HG03066 (cell line): ENCODE data around the gene HAUS3.
"Not testable (repeated sequence)": the region's sequence is repeated elsewhere in the genome, so short reads cannot be mapped to it uniquely, and the experiment has no call there.

ENCODE experiments used
- ATAC-seq: cut with Tn5 transposase; IDR thresholded peaks from one replicate; pipeline ENCODE4 v1.9.1; 2021; ENCODE audit warnings: low read depth; ENCODE audit not compliant: unreplicated experiment

HAUS3 gene

GRCh38 chr4:2222838-2223237 is 19.1 kb downstream of the HAUS3 start:
- no peak for ATAC-seq

DNA sequence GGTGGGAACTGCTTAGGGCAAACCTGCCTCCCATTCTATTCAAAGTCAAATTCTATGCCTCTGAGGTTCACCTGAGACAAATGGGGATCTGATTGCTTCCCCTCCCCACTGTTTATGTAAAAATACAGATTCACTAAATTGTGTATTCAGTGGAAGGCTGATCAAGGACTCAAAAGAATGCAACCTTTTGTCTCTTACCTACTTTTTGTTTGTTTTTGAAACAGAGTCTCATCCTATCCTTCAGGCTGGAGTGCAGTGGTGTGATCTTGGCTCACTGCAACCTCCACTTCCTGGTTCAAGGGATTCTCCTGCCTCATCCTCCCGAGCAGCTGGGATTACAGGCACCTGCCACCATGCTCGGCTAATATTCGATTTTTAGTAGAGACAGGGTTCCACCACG is 20.5 kb downstream of the HAUS3 start:
- not testable (repeated sequence) for ATAC-seq

DNA sequence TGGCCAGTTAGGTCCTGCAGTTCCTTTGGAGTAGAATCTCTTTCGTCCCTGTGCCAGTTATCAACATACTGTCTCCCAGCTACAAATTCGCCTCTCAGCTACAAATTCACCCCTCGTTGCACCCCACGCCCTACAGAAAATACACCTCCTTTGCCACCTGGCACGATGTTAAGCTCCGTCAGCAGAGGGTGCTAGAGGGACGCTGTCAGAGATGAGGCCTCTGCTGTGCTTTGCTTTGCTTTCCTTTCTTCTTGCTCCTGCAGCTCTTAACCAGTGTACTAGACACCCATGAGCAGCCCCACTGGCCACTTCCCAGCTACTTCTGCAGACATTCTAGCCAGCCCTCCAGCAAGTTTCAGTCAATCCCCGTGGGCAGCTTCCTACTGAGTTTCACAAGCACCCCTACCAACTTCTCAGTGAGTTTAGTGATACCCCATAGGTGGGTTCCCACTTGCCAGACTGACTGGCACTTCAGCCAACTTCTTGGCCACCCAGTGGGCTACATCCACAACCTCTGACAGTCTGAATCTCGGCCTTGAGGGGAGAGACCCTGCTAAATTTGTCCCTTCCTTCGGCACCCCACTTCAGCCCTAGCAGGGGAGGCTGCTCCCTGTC is 21.8 kb downstream of the HAUS3 start:
- no peak for ATAC-seq

DNA sequence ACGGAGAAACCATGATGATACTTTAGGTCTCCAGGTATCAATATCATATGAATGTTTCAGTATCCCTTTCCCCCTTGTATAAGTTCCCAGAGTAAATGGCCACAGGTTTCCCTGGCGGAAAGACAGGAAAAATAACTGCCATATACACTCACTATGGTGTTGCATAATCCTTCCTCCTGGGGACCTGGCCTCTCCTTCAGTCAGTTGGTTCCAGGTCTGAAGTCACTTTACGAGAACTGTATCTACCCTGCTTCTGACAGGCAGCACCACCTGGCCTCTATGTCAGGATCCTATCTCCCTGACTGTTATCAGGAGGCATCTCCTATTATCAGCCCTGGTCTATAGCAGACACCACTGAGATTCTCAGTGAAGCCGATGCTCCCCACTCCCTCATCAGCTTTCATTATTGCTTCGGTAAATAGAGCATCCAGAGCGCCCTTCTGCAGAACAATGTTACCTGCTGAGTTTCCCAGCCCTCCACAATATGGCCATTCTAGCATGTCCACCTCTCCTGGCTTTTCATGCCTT is 22.6 kb downstream of the HAUS3 start:
- no peak for ATAC-seq

- no peak for ATAC-seq
These were observed 23.5 kb downstream of the HAUS3 start for GRCh38 chr4:2218436-2218835.

- no peak for ATAC-seq
These were observed 24.2 kb downstream of the HAUS3 start for GRCh38 chr4:2217726-2218125.

DNA sequence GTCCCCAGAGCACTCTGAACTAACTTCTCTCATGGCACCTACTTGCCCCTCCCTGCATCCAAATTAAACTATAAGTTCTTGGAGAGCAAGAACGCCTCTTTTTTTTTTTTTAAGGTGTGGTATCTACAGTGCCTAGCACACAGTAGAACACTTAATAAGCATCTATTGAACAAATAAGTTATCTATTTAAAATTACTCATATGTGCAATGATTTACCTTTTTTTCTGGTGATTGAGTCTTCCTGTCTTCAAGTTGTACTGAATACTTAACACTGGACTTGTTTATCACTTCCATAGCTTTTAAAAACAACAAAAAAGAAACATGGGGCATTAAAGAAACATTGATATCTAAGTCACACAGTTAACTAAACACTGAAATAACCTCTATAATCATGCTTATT is 29.1 kb downstream of the HAUS3 start:
- no peak for ATAC-seq

GRCh38 chr4:2202789-2203188 is 39.1 kb downstream of the HAUS3 start:
- not testable (repeated sequence) for ATAC-seq

DNA sequence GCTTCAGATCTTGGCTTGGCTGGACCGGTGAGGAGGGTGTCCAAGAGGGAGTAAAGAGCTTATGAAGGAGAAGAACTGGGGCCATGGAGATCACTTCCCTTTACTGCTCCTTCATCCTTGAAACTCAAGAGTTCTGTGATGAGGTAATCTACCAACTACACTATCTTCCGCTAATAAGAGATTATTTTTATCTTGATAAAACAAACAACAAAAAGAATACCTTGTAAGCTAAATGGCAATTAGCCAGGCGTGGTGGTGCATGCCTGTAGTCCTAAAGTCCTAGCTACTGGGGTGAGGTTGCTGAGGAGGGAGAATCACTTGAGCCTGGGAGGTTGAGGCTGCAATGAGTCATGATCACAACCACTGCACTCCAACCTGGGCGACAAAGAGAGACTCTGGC is 47.4 kb downstream of the HAUS3 start:
- no peak for ATAC-seq

DNA sequence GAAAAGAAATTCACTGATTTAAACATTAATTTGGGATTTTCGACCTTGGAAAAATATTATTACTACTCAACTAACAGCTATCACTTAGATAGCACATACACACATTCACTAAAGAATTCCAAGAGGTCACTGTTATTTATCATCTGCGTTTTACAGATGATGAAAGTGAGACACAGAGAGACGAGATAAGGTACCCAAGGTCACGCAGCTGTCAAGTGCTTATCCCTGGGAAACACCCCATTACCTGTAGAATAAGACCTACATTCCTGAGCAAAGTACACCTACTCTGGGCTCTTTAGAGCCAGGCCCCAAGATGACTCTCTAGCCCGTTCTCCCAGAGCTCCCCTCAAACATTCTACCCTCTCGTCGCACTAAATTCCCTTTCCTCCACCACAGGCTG is 48.6 kb downstream of the HAUS3 start:
- no peak for ATAC-seq

DNA sequence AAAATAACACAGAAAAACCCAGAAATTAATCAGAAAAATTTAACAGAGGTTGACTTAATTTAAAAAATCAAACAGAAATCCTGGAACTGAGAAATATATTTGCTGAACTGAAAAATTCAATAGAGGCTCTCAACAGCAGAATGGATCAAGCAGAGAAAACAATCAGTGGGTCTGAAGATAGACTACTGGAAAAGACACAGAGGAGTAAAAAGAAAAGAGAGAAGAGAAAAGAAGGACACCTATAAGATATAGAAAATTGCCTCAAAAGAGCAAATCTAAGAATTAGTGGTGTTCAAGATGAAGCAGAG is 55.1 kb downstream of the HAUS3 start:
- ATAC-seq, result no peak

DNA sequence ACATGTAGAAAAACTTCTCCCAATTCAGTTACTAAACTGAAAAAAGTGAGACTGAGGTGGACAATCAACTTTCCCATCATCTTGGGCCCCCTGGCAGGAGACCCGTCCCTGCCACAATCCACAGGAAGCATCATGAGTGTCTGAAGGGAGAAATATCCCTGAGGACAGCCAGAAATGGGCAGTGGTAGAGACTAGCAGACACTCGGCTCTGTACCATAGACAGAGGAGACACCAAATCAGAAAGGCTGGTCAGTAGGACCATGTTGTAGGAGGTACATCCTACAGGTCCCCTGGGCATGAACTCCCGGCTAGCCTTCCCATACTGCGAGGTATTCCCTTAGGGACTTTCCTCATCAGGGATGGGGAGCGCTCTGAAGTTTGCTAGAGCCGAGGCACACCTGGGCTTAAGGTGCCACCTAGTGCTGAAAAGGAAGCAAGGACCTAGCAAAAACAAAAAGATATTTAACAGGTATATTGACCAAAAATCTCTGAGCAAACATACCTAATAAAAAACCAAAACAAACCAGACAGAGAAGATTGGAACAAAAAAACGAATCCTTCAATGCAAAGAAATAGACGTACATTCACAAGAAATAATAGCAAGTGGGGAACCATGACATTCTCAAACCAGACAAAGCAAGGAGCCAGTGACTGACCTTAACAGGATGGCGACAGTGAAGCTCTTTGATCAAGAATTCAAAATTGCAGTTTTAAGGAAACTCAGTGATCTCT is 55.6 kb downstream of the HAUS3 start:
- no peak for ATAC-seq

DNA sequence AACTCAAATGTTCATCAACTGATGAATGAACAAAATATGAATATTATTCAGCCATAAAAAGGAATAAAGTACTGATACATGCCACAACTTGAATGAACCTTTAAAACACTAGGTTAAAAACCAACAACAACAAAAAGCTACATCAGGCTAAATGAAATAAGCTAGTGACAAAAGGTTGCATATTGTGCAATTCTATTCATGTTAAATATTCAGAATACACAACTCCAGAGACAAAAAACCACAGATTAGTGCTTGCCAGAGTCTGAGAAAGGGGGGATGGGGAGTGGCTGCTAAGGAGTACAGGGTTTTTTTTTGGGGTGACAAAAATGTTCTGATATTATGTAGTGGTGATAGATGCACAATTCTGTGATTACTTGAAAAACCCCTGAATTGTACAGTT is 58.5 kb downstream of the HAUS3 start:
- ATAC-seq, result no peak

DNA sequence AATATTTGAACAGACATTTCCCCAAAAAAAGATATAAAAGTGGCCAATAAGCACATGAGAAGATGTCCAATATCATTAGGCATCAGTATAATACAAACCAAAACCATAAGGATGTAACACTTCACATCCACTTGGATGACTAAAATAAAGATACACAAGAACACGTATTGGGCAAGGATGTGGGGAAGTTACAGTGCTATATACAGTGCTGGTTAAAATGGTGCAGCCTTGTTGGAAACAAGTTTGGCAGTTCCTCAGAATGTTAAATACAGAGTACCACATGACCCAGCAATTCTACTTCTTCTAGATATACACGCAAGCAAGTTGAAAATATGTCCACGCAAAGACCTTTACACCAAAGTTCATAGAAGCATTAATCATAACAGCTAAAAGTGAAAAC is 58.9 kb downstream of the HAUS3 start:
- ATAC-seq, result no peak

GRCh38 chr4:2180410-2180809 is 61.5 kb downstream of the HAUS3 start:
- no peak for ATAC-seq

- ATAC-seq, result no peak
These were observed 62.2 kb downstream of the HAUS3 start for GRCh38 chr4:2179717-2180116.

DNA sequence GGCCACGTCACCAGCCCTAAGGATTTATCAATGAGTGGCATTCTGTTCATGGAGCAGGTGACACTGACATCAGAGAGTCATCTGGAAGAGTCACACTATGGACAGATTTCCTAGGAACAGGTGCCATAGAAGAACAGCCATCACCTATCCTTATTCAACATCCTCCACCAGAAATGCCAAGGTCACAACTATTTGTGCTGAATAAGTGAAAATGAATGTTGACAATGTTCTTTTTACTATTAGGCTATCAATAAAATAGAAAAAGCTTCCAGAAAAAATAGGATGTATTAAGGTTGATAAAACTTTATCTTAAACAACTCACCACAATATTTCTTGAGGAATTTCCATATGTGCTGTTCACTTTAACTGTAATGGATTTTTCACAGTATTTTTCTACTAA is 62.9 kb downstream of the HAUS3 start:
- no peak for ATAC-seq
